Measurements from ENCODE around the gene PDCD1. TPM values are rescaled to one million over a fixed set of nuclear protein-coding genes. Genes with fewer than 3 reads are reported as not detected.

The PDCD1 gene
- total and polyA plus RNA-seq, 2 of the 8 experiments (the other 6 are each of a cell fraction or from before 2014, with no cell fraction given): 0.48 to 1.1 TPM

DNA sequence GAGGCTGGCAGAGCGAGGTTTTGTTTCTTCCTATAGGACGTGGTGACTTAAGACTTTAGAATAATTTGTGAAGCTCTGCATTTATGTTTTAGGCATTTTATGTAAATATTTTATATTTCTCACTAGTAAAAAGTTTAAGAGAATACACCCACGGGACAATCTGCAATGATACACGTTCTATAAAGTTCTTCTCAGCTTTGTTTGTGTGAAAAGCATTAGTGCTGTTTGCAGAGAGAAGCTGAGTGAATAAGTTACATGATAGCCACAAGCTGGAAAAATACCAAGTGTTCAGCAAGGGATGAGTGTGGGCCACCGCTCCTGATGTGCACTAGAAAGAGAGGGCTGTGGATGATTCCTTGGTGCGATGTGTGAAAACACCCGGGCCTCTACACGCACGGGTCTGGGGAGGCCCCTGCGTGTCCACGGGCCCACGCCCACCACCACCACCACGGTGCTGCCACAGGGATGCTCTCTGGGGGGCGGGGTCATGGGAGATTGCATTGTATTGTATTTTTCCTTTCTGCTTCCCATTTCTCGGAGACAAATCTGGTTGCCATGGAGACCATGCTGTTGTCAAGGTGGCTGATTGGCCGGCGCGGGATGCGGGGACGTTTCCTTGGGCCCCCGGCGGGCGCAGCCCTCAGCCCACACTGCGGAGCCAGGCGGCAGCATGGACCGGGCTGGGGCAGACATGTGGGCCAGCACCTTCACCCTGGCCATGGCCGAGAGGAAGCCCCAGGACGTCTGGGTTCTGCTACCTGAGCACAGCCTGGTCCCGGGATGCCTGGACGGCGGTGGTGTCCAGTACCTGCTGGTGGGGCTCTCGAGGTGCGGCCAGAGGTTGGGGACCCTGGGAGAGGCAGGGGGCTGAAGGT is 10.6 kb upstream of the PDCD1 start, which contains the start of gene RTP5 (continued):
- TF ChIP-seq MAFK (IDR thresholded peaks at IDR 0.05; ENCODE audit: low read depth, low read length) (no peak), EP300 (IDR thresholded peaks at IDR 0.05; ENCODE audit: borderline replicate concordance in 1 of 2, low read depth in 2 of 2, low read length in 2 of 2) (no peak)

All from H1 (cell line).